Esophagus muscularis mucosa (tissue), 4 donors: ENCODE measurements around the gene UBE2M. TPM values are rescaled to one million over a fixed set of nuclear protein-coding genes. Genes with fewer than 3 reads are reported as not detected.

Experiments used
- DNase-seq: peaks from one replicate; pipeline ENCODE4 v3.0.0-alpha.2; 2017; ENCODE audit errors: extremely low spot score
- H3K27ac ChIP-seq, 4 donors: fragments of 200-600 bp; sonication (generic); replicated peaks in 1 of 4; 1 replicate in 3 of 4; 2 replicates in 1 of 4; pipeline ENCODE4 v1.5.1; 2016 to 2019; ENCODE audit warnings: mild to moderate bottlenecking in 1 of 4
- H3K27me3 ChIP-seq, 4 donors: fragments of 200-600 bp; sonication (generic); one replicate each; pipeline versions ENCODE4 v1.5.1 to v1.6.0; 2016 to 2019
- H3K36me3 ChIP-seq, 4 donors: fragments of 200-600 bp; sonication (generic); one replicate each; pipeline ENCODE4 v1.5.1; 2016 to 2019
- H3K4me1 ChIP-seq, 4 donors: fragments of 200-600 bp; sonication (generic); one replicate each; pipeline ENCODE4 v1.5.1; 2016 to 2019
- H3K4me3 ChIP-seq, 4 donors: fragments of 200-600 bp; sonication (generic); 1 replicate in 2 of 4; 2 replicates in 2 of 4; pipeline ENCODE4 v1.5.1; 2016 to 2019; ENCODE audit warnings: mild to moderate bottlenecking in 4 of 4, moderate library complexity in 1 of 4
- H3K9me3 ChIP-seq, 4 donors: fragments of 200-600 bp; sonication (generic); 1 replicate in 3 of 4; 2 replicates in 1 of 4; pipeline ENCODE4 v1.5.1; 2016 to 2019
- EP300 ChIP-seq: sonication (generic); formaldehyde crosslinking; IDR thresholded peaks from one replicate; pipeline ENCODE4 v1.6.1; 2017; ENCODE audit warnings: antibody characterized with exemption
- POLR2A ChIP-seq: fragments of 450-650 bp; IDR thresholded peaks from one replicate; pipeline ENCODE4 v1.6.1; 2017; ENCODE audit warnings: antibody characterized with exemption, moderate library complexity, mild to moderate bottlenecking, low read depth
- POLR2AphosphoS5 ChIP-seq, 2 donors: sonication (generic); formaldehyde crosslinking; IDR thresholded peaks; one replicate each; pipeline ENCODE4 v1.6.1; 2017; ENCODE audit warnings: antibody characterized with exemption in 2 of 2
- WGBS: methylation state at CpG from one replicate; pipeline ENCODE4 v1.1.5; 2018; 5-methylcytosine and 5-hydroxymethylcytosine counted together
- intact Hi-C: fragments of 100-400 bp; cut with DNase I; formaldehyde crosslinking; loops from one replicate; pipeline ENCODE4 v1.15.1; 2023
- total RNA-seq, 4 donors: library from RNA; depleted of rRNA; stranded (reverse); fragments of >200 nt; gene quantifications; one replicate each; pipeline versions ENCODE4 v1.1.0 to v1.2.1, GENCODE V29; 2016
- TF ChIP-seq, protein P1 (sequence below), 3 experiments: fragments of 200-600 bp in 2 of 3; fragments of 450-650 bp in 1 of 3; sonication (generic) in 2 of 3; IDR thresholded peaks; one replicate each; pipeline ENCODE4 v1.5.1; 2017 to 2019; ENCODE audit warnings: antibody characterized with exemption in 3 of 3, mild to moderate bottlenecking in 2 of 3, moderate library complexity in 1 of 3

The UBE2M gene
- total RNA-seq, 4 donors from 2014 or later: 36.1 to 54.9 (median 45.8) TPM

DNA sequence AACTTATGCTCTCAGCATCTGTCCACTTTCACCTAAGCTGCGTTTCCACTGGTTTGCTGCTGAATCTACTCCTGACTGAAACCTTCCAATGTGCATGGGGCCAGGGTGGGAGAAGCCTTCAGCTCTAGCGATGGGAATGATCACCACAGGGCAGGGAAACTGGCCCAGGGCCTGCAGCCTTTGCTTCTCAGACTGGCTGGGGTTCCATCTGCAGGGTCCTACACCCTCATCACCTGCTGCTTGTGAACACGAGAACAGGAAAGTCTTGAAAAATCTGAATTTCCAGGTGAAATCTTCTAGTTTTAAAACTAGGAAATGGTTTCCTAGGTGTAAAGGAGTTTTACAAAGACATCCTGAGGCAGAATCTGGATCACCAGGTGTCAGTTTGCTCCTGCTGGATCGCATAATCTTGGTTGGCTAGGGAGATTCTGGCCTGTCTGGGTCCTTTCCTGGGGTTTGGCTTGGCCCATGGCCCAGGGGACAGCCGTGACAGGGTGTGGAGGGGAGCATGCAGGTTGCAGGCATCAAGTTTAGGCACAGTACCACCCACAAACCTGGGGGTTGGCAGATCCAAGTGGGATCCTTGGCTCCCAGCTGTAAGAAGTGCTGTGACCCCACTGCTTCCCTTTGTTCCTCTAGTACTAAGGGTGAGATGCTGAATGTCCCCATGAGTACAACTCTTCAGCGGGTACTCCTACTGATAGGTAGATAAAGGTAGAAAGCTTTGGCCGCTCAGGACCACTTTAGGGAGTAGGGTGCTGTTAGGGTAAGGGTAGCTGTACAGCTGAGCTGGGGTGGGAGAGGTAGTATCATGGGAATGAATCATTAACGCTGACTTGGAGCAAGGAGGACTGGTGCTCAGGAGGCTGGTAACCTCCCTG, 1.8 kb upstream of the UBE2M start:
- H3K4me1 ChIP-seq: peaks cover 56 to 71% (median 71%) of the 10 kb centered on the region in 4 donors
- TF ChIP-seq POLR2A (no peak), EP300 (no peak), POLR2AphosphoS5 (IDR thresholded peaks at IDR 0.05) (no peak)
- TF ChIP-seq, protein P1, sequence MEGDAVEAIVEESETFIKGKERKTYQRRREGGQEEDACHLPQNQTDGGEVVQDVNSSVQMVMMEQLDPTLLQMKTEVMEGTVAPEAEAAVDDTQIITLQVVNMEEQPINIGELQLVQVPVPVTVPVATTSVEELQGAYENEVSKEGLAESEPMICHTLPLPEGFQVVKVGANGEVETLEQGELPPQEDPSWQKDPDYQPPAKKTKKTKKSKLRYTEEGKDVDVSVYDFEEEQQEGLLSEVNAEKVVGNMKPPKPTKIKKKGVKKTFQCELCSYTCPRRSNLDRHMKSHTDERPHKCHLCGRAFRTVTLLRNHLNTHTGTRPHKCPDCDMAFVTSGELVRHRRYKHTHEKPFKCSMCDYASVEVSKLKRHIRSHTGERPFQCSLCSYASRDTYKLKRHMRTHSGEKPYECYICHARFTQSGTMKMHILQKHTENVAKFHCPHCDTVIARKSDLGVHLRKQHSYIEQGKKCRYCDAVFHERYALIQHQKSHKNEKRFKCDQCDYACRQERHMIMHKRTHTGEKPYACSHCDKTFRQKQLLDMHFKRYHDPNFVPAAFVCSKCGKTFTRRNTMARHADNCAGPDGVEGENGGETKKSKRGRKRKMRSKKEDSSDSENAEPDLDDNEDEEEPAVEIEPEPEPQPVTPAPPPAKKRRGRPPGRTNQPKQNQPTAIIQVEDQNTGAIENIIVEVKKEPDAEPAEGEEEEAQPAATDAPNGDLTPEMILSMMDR (IDR thresholded peaks at IDR 0.05): no peak
- intact Hi-C loops: no loop called here
- peaks cover 12 to 20% (median 16%) of the 10 kb centered on the region in 4 donors for H3K36me3 ChIP-seq
- peaks cover 0 to 8% (median 0%) of the 10 kb centered on the region in 4 donors for H3K27me3 ChIP-seq
- peak overlapping the region; percentile 96 to 100 (median 100) for H3K27ac ChIP-seq
- no peaks in the 10 kb centered on the region for H3K9me3 ChIP-seq
- WGBS: 80% methylated on average over 7 of the region's 8 CpGs
- no peak for DNase-seq
- peak overlapping the region; percentile 67 to 89 (median 84) for H3K4me3 ChIP-seq

- peak; percentile 98 for DNase-seq
- H3K36me3 ChIP-seq: peaks cover 12 to 20% (median 16%) of the 10 kb centered on the region in 4 donors
- H3K9me3 ChIP-seq: no peaks in the 10 kb centered on the region
- H3K27me3 ChIP-seq: peaks cover 0 to 8% (median 0%) of the 10 kb centered on the region in 4 donors
- peak overlapping the region; percentile 67 to 89 (median 84) for H3K4me3 ChIP-seq
- H3K4me1 ChIP-seq: peaks cover 58 to 74% (median 73%) of the 10 kb centered on the region in 4 donors
- WGBS: 13% methylated on average over 3 of the region's 33 CpGs
- intact Hi-C loops: no loop called here
- peak overlapping the region; percentile 96 to 100 (median 100) for H3K27ac ChIP-seq
- peak; percentile 56 for TF ChIP-seq POLR2A
- TF ChIP-seq EP300: no peak
- TF ChIP-seq POLR2AphosphoS5 (IDR thresholded peaks at IDR 0.05): peak; percentile 76 to 92
Observed at GRCh38 chr19:58559275-58560006, 1.0 kb upstream of the UBE2M start.

- Histone ChIP-seq H3K36me3 (peaks cover 12 to 20% (median 17%) of the 10 kb centered on the region in 4 donors), H3K9me3 (no peaks in the 10 kb centered on the region), H3K27ac (peak overlapping the region; percentile 96 to 100 (median 100)), H3K27me3 (peaks cover 0 to 8% (median 0%) of the 10 kb centered on the region in 4 donors), H3K4me3 (peak overlapping the region; percentile 67 to 89 (median 84)), H3K4me1 (peaks cover 65 to 79% (median 79%) of the 10 kb centered on the region in 4 donors)
- under 1% methylated on average over 23 of the region's 76 CpGs for WGBS
- intact Hi-C loops: no loop called here
- TF ChIP-seq, protein P1 (IDR thresholded peaks at IDR 0.05): no peak
- TF ChIP-seq POLR2A (no peak), EP300 (no peak), POLR2AphosphoS5 (IDR thresholded peaks at IDR 0.05) (peak; percentile 82)
- peak; percentile 99 for DNase-seq
Observed at GRCh38 chr19:58558623-58559274, 338 bp upstream of the UBE2M start.

GRCh38 chr19:58557221-58558065, 968 bp downstream of the UBE2M start:
- TF ChIP-seq EP300 (no peak), POLR2AphosphoS5 (IDR thresholded peaks at IDR 0.05) (no peak), POLR2A (no peak)
- TF ChIP-seq, protein P1 (IDR thresholded peaks at IDR 0.05): no peak
- Histone ChIP-seq H3K4me1 (peaks cover 57 to 78% (median 76%) of the 10 kb centered on the region in 4 donors), H3K27me3 (peaks cover 0 to under 1% (median 0%) of the 10 kb centered on the region in 4 donors), H3K9me3 (no peaks in the 10 kb centered on the region), H3K27ac (peak overlapping the region; percentile 96 to 100 (median 100)), H3K4me3 (peak overlapping the region; percentile 67 to 89 (median 84)), H3K36me3 (peaks cover 14 to 32% (median 27%) of the 10 kb centered on the region in 4 donors)
- intact Hi-C loops: no loop called here
- 29% methylated on average over 12 of the region's 12 CpGs for WGBS
- DNase-seq: no peak
